ENCODE results near the gene PMP22.

PMP22 gene

GRCh38 chr17:15194859-15195277 is 70.3 kb downstream of the PMP22 start:
- TF ChIP-seq ZFX (IDR thresholded peaks at IDR 0.05) = no peak
- TF ChIP-seq CTCF (conservative IDR thresholded peaks at IDR 0.05) = no peak
- H3K27ac ChIP-seq = no peak overlapping the region

- TF ChIP-seq ZFX (IDR thresholded peaks at IDR 0.05) (no peak), CTCF (conservative IDR thresholded peaks at IDR 0.05) (no peak)
- H3K27ac ChIP-seq = no peak overlapping the region
Observed at GRCh38 chr17:15185625-15185991, 79.5 kb downstream of the PMP22 start.

- H3K27ac ChIP-seq = no peak overlapping the region
- no peak for TF ChIP-seq CTCF (conservative IDR thresholded peaks at IDR 0.05)
Observed at GRCh38 chr17:15184872-15185624, 80.1 kb downstream of the PMP22 start.

- no peak overlapping the region for H3K27ac ChIP-seq
- no peak for TF ChIP-seq ZFX (IDR thresholded peaks at IDR 0.05)
- no peak for TF ChIP-seq CTCF (conservative IDR thresholded peaks at IDR 0.05)
Observed at GRCh38 chr17:15181816-15182215, 83.3 kb downstream of the PMP22 start.

GRCh38 chr17:15181333-15181732 is 83.8 kb downstream of the PMP22 start:
- H3K27ac ChIP-seq = no peak overlapping the region

GRCh38 chr17:15180121-15180561 is 85.0 kb downstream of the PMP22 start:
- TF ChIP-seq CTCF (conservative IDR thresholded peaks at IDR 0.05) = no peak
- TF ChIP-seq ZFX (IDR thresholded peaks at IDR 0.05) = no peak
- H3K27ac ChIP-seq = no peak overlapping the region

More at GRCh38 chr17:15181333-15181732, 83.8 kb downstream of the PMP22 start:
- no peak for TF ChIP-seq CTCF (conservative IDR thresholded peaks at IDR 0.05)
- TF ChIP-seq ZFX (IDR thresholded peaks at IDR 0.05) = no peak
